ENCODE data around the gene TUSC2. TPM values are rescaled to one million over a fixed set of nuclear protein-coding genes. Genes with fewer than 3 reads are reported as not detected.

TUSC2 gene
- total and polyA plus RNA-seq, 12 donors, result 23.7 to 59.1 (median 27.0) TPM

GRCh38 chr3:50324351-50325112 lies 3.5 kb downstream of the TUSC2 start:
- DNase-seq (peak; percentile 78 to 82), ATAC-seq (peak in 6 of 8 donors; percentile 7 to 26 (median 20))
- Histone ChIP-seq H3K36me3 (peaks cover 0 to 36% (median 8%) of the 10 kb centered on the region in 9 donors), H3K27ac (peak overlapping the region; percentile 91 to 99 (median 97)), H3K4me1 (peaks cover 26 to 81% (median 66%) of the 10 kb centered on the region in 9 donors), H3K27me3 (no peaks in the 10 kb centered on the region), H3K9me3 (no peaks in the 10 kb centered on the region), H3K4me3 (peak overlapping the region in 1 of 10 donors; percentile 11)
- TF ChIP-seq CTCF (IDR thresholded peaks at IDR 0.05), result peak; percentile 76 to 93 (median 87)
- intact Hi-C loops (cut with DNase I), result loop anchor here in 5 of 10 donors (1.0 to 10.0 kb wide), 7 partner anchors 50 to 98 kb away; partner anchors contain the start of genes GNAI2 (in 1 of the 5) and SEMA3B (in 1 of the 5)
- 36 to 41% methylated on average over 4 of the region's 4 CpGs for WGBS, 2 donors

- peak overlapping the region in 6 of 10 donors; percentile 12 to 86 (median 78) for H3K4me3 ChIP-seq
- no peaks in the 10 kb centered on the region for H3K27me3 ChIP-seq
- peak; percentile 73 to 77 for DNase-seq
- intact Hi-C loops (cut with DNase I), result loop anchor here in 5 of 10 donors (1.0 to 10.0 kb wide), 7 partner anchors 49 to 97 kb away; partner anchors contain the start of genes GNAI2 (in 1 of the 5) and SEMA3B (in 1 of the 5)
- TF ChIP-seq CTCF (IDR thresholded peaks at IDR 0.05), result peak in 3 of 9 donors; percentile 13 to 22 (median 15)
- peak overlapping the region; percentile 91 to 99 (median 97) for H3K27ac ChIP-seq
- 49 to 61% methylated on average over 5 of the region's 5 CpGs for WGBS, 2 donors
- H3K9me3 ChIP-seq, result no peaks in the 10 kb centered on the region
- H3K36me3 ChIP-seq, result peaks cover 0 to 37% (median 12%) of the 10 kb centered on the region in 9 donors
- peak; percentile 1 to 58 (median 44) for ATAC-seq
- H3K4me1 ChIP-seq, result peaks cover 29 to 85% (median 70%) of the 10 kb centered on the region in 9 donors
Observed at GRCh38 chr3:50323614-50324199, 4.3 kb downstream of the TUSC2 start.

- Histone ChIP-seq H3K27ac (peak overlapping the region; percentile 91 to 99 (median 97)), H3K27me3 (no peaks in the 10 kb centered on the region), H3K4me1 (peaks cover 29 to 85% (median 70%) of the 10 kb centered on the region in 9 donors), H3K9me3 (no peaks in the 10 kb centered on the region), H3K4me3 (peak overlapping the region in 9 of 10 donors; percentile 57 to 88 (median 81)), H3K36me3 (peaks cover 0 to 42% (median 17%) of the 10 kb centered on the region in 9 donors)
- no peak for TF ChIP-seq CTCF (IDR thresholded peaks at IDR 0.05)
- intact Hi-C loops (cut with DNase I), result loop anchor here in 4 of 10 donors (5.0 to 10.0 kb wide), 4 partner anchors 51 to 86 kb away; partner anchors contain the start of genes GNAI2 (in 1 of the 4) and SEMA3B (in 1 of the 4)
- DNase-seq (peak in 1 of 2 donors; percentile 86), ATAC-seq (peak; percentile 4 to 52 (median 22))
- 33 to 50% methylated on average over 4 of the region's 4 CpGs for WGBS, 2 donors
Observed at GRCh38 chr3:50323092-50323600, 4.9 kb downstream of the TUSC2 start.
